Thyroid gland (tissue), 4 donors: ENCODE data around the gene SETBP1.

Source experiments
- POLR2A ChIP-seq, 2 donors: fragments of 450-650 bp; IDR thresholded peaks; one replicate each; pipeline ENCODE4 v1.6.1; 2017; ENCODE audit warnings: antibody characterized with exemption in 2 of 2, mild to moderate bottlenecking in 2 of 2, moderate library complexity in 1 of 2
- TF ChIP-seq, protein P1 (sequence below), 6 experiments: fragments of 200-600 bp in 3 of 6; fragments of 450-650 bp in 3 of 6; sonication (generic) in 3 of 6; IDR thresholded peaks; one replicate each; pipeline ENCODE4 v1.5.1; 2016 to 2019; ENCODE audit warnings: antibody characterized with exemption in 6 of 6, mild to moderate bottlenecking in 2 of 6, inconsistent platforms in 1 of 6, moderate library complexity in 1 of 6

DNA sequence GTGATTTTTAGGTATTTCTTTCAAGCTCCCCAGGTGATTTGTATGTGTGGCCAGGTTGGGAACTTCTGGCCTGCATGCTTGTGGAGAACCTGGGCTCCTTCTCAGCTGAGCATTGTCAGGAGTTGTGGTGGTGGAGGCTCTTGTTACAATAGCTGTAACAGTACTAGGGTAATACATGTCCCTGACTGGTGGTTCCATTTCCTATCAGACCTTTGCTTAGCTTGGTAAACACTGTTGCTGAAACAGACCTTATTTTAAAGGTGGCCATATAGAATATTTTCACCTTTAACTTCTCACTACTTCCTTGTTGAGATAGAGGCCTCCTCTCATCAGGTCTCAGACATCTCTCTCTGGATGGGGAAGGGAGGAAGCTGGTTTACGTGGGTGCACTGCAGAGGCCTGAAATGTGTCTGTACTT lies 79.2 kb downstream of the SETBP1 start:
- TF ChIP-seq, protein P1, sequence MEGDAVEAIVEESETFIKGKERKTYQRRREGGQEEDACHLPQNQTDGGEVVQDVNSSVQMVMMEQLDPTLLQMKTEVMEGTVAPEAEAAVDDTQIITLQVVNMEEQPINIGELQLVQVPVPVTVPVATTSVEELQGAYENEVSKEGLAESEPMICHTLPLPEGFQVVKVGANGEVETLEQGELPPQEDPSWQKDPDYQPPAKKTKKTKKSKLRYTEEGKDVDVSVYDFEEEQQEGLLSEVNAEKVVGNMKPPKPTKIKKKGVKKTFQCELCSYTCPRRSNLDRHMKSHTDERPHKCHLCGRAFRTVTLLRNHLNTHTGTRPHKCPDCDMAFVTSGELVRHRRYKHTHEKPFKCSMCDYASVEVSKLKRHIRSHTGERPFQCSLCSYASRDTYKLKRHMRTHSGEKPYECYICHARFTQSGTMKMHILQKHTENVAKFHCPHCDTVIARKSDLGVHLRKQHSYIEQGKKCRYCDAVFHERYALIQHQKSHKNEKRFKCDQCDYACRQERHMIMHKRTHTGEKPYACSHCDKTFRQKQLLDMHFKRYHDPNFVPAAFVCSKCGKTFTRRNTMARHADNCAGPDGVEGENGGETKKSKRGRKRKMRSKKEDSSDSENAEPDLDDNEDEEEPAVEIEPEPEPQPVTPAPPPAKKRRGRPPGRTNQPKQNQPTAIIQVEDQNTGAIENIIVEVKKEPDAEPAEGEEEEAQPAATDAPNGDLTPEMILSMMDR (IDR thresholded peaks at IDR 0.05), result no peak
- no peak for TF ChIP-seq POLR2A (IDR thresholded peaks at IDR 0.05)
